HAP-1 (cell line): ENCODE results near the gene PLXDC1.

Experiments used
- DNase-seq, 2 experiments: peaks; one replicate each; pipeline ENCODE4 v3.0.0-alpha.2; 2016 to 2020; ENCODE audit warnings: low spot score in 2 of 2
- H3K27me3 ChIP-seq: fragments of 250-450 bp; sonication (Bioruptor Pico); 2 replicates; pipeline ENCODE4 v1.5.1; 2020; ENCODE audit warnings: low read depth, mild to moderate bottlenecking, moderate library complexity
- H3K36me3 ChIP-seq: fragments of 250-450 bp; sonication (Bioruptor Pico); replicated peaks from 2 replicates; pipeline ENCODE4 v1.5.1; 2020; ENCODE audit warnings: mild to moderate bottlenecking
- H3K4me1 ChIP-seq: fragments of 250-450 bp; sonication (Bioruptor Pico); 2 replicates; pipeline ENCODE4 v1.5.1; 2020; ENCODE audit warnings: mild to moderate bottlenecking
- H3K4me3 ChIP-seq: fragments of 250-450 bp; sonication (Bioruptor Pico); 2 replicates; pipeline ENCODE4 v1.5.1; 2020; ENCODE audit warnings: mild to moderate bottlenecking, moderate library complexity
- H3K9me3 ChIP-seq: fragments of 250-450 bp; sonication (Bioruptor Pico); 2 replicates; pipeline ENCODE4 v1.5.1; 2020; ENCODE audit warnings: mild to moderate bottlenecking, moderate library complexity
- in situ Hi-C: fragments of 300-500 bp; cut with MboI; formaldehyde crosslinking; loops from 3 replicates; pipeline ENCODE4 v1.14.3; 2020; ENCODE audit warnings: low sequenced_read_pairs, inconsistent platforms, mixed read lengths

PLXDC1 gene

DNA sequence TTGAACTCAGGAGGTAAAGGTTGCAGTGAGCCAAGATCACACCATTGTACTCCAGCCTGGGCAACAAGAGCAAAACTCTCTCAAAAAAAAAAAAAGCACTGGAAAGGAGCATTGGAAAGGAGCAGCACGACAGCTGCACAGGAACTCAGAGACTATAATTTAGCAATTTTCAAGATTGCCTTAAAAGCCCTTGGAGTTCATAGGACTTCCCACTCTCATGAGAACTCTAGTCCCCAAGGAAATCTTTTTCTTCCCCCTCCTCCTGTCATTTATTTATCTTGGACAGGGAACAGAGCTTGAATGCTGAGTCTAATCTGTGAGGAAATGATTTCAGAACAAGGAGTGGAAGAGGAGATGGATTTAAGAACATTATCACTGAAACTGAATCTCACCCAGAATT, 69.0 kb downstream of the PLXDC1 start:
- Histone ChIP-seq H3K9me3 (no peaks in the 10 kb centered on the region), H3K36me3 (no peaks in the 10 kb centered on the region), H3K27me3 (peaks cover 9% of the 10 kb centered on the region), H3K4me3 (no peak overlapping the region), H3K4me1 (no peaks in the 10 kb centered on the region)
- in situ Hi-C loops, result no loop called here
- no peak for DNase-seq

DNA sequence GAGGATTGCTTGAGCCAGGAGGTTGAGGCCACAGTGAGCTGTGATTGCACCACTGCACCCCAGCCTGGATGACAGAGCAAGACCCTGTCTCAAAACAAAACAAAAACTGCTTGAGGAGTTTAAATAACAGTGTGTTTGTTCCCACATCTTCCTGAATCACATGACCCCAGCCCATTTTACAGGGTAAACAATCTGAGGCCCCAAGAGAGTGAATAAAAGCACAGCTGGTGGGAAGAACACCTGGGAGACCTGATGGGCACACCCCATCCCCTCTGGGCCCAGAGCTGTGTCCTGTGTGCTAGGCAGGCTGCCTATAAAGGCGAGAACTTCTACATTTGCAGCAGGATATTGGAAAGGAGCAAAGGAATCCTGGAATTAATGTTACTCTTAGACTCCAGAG, 69.6 kb downstream of the PLXDC1 start:
- H3K4me3 ChIP-seq, result no peak overlapping the region
- no peaks in the 10 kb centered on the region for H3K36me3 ChIP-seq
- in situ Hi-C loops, result no loop called here
- H3K4me1 ChIP-seq, result no peaks in the 10 kb centered on the region
- no peak for DNase-seq
- H3K27me3 ChIP-seq, result peaks cover 9% of the 10 kb centered on the region
- no peaks in the 10 kb centered on the region for H3K9me3 ChIP-seq

DNA sequence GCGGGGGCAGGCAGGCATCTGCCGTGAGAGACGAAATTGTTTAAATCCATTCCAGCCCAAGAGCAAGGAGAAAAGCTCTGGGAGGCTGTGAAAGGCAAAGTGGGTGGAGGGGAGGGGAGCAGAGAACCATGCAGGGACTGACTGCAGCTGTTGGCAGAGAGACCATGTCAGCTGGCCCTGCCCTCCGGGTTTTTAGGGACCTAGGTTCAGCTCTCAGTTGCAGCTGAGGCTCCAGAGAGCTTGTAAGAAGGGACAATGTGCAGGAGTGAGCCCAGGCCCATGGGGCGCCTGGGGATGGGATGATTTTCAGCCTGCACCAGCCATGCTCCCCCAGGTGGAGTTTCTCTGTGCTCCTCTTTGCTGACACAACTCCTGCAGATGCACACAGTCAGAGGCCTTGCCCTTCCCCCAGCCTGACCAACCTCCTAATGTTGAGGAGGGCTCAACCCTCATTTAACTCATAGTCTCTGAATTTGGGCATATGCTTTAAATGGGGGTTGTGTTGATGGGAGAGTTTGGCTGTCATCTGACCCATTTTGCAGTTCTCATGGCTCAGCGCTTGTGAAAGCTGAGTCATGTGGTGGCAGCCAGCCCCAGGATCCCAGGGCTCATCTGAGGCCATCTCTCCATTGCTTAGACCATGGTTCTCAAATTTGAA, 70.9 kb downstream of the PLXDC1 start:
- H3K9me3 ChIP-seq, result no peaks in the 10 kb centered on the region
- in situ Hi-C loops, result no loop called here
- peaks cover 9% of the 10 kb centered on the region for H3K27me3 ChIP-seq
- H3K4me3 ChIP-seq, result no peak overlapping the region
- DNase-seq, result no peak
- no peaks in the 10 kb centered on the region for H3K4me1 ChIP-seq
- no peaks in the 10 kb centered on the region for H3K36me3 ChIP-seq

DNA sequence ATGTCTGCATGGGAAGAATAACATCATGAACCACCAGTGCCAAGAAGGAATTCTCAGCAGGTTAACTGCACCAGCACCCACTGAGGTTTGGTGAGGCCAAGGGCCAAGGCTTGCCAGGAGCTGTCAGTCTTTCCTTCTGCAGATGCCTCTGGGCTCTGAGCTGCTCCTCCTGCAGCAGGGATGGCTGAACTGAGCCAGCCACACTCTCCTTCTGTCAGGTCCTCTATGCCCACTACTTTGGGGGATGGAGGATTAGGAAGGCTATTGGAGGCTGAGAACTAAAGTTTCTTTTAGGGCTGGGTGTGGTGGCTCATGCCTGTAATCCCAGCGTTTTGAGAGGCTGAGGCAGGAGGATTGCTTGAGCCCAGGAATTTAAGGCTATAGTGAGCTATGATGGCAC, 71.6 kb downstream of the PLXDC1 start:
- Histone ChIP-seq H3K4me1 (no peaks in the 10 kb centered on the region), H3K27me3 (peaks cover 9% of the 10 kb centered on the region), H3K4me3 (no peak overlapping the region), H3K36me3 (no peaks in the 10 kb centered on the region), H3K9me3 (no peaks in the 10 kb centered on the region)
- in situ Hi-C loops, result no loop called here
- DNase-seq, result no peak

DNA sequence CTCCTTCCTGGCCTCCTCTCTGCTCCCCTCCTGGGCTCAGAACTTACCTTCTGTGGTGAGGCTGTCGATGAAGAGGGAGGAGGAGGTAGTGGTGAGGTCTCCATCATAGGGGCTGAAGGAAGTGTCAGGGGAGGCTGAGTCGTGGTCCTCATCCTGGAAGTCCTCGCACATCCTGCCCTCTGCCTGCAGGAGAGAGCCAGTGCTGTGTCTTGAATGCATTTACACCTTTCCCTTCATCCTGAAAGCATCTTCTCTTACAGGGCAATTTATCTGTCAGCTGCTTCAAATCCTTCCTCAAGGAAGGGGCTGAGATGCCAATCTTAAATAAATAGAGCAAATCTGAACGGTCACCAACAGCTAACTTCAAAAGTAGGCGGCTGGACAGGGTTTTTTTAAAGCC, 73.6 kb downstream of the PLXDC1 start:
- no peaks in the 10 kb centered on the region for H3K36me3 ChIP-seq
- in situ Hi-C loops, result no loop called here
- 0 out of 2 replicates have a peak, but pooled peaks cover 2% of the 10 kb centered on the region for H3K27me3 ChIP-seq
- no peak overlapping the region for H3K4me3 ChIP-seq
- no peaks in the 10 kb centered on the region for H3K4me1 ChIP-seq
- no peak for DNase-seq
- no peaks in the 10 kb centered on the region for H3K9me3 ChIP-seq

DNA sequence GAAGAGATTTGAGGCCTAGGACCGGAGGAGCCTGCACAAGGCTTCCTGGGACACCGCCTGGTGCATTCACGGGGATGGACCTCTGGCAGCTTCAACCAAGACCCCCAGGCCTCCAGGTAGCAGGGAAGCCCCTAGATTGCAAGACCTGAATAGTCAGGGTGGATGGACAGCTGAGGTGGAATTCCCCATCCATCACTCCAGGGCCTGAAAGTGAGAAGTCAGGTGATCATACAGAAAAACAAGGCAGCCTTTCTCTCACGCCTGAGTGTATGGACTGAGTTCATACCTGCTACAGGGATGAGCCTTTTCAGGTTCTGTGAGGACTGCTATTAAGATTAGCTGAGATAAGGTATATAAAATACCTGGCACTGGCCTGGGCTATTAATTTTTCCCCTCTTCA, 74.2 kb downstream of the PLXDC1 start:
- H3K36me3 ChIP-seq, result no peaks in the 10 kb centered on the region
- no peaks in the 10 kb centered on the region for H3K4me1 ChIP-seq
- no peak for DNase-seq
- no peak overlapping the region for H3K4me3 ChIP-seq
- in situ Hi-C loops, result no loop called here
- 0 out of 2 replicates have a peak, but pooled peaks cover 2% of the 10 kb centered on the region for H3K27me3 ChIP-seq
- H3K9me3 ChIP-seq, result no peaks in the 10 kb centered on the region

DNA sequence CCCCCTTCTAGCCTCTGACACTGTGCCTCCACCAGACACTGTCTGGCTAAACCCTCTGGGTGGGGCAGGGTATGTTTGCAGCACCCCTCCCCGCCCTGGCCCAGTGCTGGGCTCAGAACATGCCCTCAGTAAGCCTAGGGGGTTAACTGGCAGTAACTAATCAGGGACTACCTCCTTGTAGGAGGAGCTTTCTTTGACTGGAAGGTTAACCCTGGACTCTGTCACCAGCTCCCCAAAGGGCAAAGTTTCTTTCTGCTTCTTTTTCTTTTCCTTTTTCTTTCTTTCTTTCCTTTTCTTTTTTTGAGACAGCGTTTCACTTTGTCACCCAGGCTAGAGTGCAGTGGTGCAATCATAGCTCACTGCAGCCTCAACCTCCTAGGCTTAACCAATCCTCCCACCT, 76.8 kb downstream of the PLXDC1 start:
- DNase-seq, result no peak
- no peaks in the 10 kb centered on the region for H3K36me3 ChIP-seq
- H3K4me1 ChIP-seq, result no peaks in the 10 kb centered on the region
- H3K9me3 ChIP-seq, result no peaks in the 10 kb centered on the region
- no peak overlapping the region for H3K4me3 ChIP-seq
- in situ Hi-C loops, result no loop called here
- H3K27me3 ChIP-seq, result peaks cover 9% of the 10 kb centered on the region

DNA sequence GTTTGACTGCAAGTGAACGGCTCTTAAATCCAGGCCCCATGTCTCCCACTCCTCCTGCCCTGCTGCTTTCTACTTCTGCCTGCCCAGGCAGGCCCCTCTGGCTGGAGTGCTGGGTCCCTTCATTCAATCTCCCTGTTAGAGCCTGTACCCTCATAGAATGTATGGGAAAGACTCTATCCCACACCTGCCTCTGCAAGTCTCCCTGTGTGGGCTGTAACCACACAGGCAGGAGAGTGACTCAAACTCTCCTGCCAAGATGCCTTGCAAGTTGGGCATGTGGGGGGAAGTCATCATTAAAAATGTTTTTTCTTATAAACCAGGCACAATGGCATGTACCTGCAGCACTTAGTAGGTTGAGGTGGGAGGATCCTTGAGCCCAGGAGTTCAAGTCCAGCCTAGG, 77.5 kb downstream of the PLXDC1 start:
- Histone ChIP-seq H3K4me3 (no peak overlapping the region), H3K9me3 (no peaks in the 10 kb centered on the region), H3K27me3 (peaks cover 9% of the 10 kb centered on the region), H3K36me3 (no peaks in the 10 kb centered on the region), H3K4me1 (no peaks in the 10 kb centered on the region)
- no peak for DNase-seq
- in situ Hi-C loops, result no loop called here

DNA sequence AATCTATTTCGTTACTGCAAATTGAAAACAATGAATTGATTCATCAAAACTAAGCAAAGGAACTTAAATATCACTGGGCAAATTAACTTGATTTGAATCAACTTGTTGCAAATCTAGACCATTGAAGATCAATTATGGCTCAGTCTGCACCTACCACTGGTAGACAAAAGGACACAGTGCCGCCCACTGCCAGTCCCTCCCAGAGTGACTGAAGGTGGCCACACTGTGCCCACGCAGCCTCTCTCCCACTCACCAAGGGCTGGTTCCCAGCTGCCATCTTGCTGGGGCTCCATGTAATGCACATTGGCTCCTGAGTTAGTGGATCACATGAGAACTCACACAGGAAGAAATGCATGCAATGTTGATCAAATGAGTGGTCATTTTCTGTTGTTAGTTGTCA, 78.1 kb downstream of the PLXDC1 start:
- no peaks in the 10 kb centered on the region for H3K4me1 ChIP-seq
- peaks cover 7% of the 10 kb centered on the region for H3K27me3 ChIP-seq
- no peaks in the 10 kb centered on the region for H3K36me3 ChIP-seq
- in situ Hi-C loops, result no loop called here
- no peak for DNase-seq
- no peaks in the 10 kb centered on the region for H3K9me3 ChIP-seq
- no peak overlapping the region for H3K4me3 ChIP-seq

DNA sequence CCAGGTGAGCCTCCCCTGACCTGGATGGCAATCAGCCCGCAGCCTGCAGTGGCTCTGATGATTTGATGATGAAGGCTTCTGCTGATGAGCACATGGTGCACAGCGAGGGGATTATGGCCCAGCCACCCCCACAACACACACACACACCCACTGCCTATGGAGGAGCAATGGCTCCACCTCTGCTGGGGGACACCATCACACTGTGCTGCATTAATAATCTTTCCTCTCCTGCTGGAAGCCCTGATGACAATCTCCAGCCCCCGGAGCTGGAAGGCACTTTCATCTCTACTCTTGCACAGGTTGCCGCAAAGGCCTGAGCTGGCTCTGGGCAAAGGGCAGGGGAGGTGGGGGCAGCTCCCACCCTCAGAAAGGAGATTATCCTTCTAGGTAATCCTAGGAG, 79.9 kb downstream of the PLXDC1 start:
- no peaks in the 10 kb centered on the region for H3K4me1 ChIP-seq
- no peak overlapping the region for H3K4me3 ChIP-seq
- no peaks in the 10 kb centered on the region for H3K36me3 ChIP-seq
- H3K27me3 ChIP-seq, result peaks cover 23% of the 10 kb centered on the region
- in situ Hi-C loops, result no loop called here
- no peaks in the 10 kb centered on the region for H3K9me3 ChIP-seq
- DNase-seq, result no peak

DNA sequence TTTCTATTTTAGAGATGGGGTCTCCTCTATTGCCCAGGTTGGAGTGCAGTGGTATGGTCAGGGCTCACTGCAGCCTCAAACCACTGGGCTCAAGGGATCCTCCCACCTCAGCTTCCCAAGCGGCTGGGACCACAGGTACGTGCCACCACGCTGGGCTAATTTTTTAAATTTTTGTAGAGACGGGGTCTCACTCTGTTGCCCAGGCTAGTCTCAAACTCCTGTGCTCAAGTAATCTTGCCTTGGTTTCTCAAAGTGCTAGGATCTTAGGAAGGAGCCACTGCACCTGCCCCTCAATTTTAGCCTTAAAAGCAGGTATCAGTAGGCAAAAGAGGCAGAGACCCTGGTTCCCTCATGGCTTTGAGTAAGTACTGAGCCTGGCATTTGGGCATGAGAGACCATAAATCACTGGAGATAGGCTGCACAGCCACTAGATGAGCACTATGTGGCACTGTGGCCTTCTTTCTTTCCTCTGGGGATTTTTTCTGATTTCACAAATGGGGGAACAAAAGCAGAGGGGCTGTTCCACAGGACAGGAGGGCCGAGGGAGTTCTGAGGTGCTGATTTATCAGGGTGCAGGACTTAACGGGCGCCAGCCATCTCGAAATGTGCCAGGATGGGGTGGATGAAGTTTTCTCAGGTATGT, 82.2 kb downstream of the PLXDC1 start:
- peak; percentile 21 to 32 for DNase-seq
- Histone ChIP-seq H3K4me3 (no peak overlapping the region), H3K4me1 (no peaks in the 10 kb centered on the region; the same call in 1 of the 2 replicates), H3K27me3 (peaks cover 44% of the 10 kb centered on the region), H3K9me3 (no peaks in the 10 kb centered on the region), H3K36me3 (no peaks in the 10 kb centered on the region)
- in situ Hi-C loops, result no loop called here

DNA sequence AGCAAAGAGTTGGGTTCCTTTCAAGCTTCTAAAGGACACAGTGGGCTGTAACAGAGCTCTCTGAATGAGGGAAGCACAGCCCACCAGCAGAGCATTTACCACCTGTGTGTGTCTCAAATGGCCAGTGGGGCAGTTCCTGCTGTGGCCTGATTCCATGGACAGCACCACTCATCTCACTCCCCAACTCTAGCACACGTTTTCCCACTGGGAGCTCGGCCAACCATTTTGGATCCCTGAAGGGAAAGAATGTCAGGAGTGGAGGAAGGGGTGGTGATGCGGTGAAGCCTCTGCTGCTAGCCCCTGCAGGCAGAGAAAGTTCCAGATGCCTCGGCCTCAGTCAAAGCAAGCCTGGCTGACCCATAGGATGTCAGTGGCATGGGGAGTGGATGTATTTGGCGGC, 86.6 kb downstream of the PLXDC1 start:
- Histone ChIP-seq H3K27me3 (peaks cover 44% of the 10 kb centered on the region), H3K4me3 (no peak overlapping the region), H3K36me3 (no peaks in the 10 kb centered on the region), H3K4me1 (peaks cover 18% of the 10 kb centered on the region), H3K9me3 (no peaks in the 10 kb centered on the region)
- no peak for DNase-seq
- in situ Hi-C loops, result no loop called here

DNA sequence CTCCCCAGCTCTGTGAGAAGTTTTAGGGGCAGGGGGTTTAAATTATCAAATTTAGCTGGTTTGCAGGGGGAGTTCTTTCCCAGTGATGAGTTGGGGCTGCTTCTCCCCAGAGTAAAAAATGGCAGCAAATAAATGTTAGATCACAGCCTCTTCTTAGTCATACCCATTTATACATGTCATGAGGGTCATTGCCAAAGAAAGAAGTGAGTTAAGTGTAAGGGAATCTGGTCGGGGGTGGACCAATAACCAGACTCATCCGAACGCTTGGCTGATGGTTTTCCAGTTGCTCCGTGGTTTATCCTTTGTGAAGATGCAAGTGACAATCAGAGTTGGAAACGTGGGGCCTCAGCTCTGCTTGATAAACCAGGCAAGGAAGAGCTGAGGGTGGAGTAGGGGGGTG, 87.1 kb downstream of the PLXDC1 start:
- Histone ChIP-seq H3K4me1 (peaks cover 18% of the 10 kb centered on the region), H3K9me3 (no peaks in the 10 kb centered on the region), H3K27me3 (peaks cover 44% of the 10 kb centered on the region), H3K36me3 (no peaks in the 10 kb centered on the region), H3K4me3 (no peak overlapping the region)
- in situ Hi-C loops, result no loop called here
- DNase-seq, result no peak

DNA sequence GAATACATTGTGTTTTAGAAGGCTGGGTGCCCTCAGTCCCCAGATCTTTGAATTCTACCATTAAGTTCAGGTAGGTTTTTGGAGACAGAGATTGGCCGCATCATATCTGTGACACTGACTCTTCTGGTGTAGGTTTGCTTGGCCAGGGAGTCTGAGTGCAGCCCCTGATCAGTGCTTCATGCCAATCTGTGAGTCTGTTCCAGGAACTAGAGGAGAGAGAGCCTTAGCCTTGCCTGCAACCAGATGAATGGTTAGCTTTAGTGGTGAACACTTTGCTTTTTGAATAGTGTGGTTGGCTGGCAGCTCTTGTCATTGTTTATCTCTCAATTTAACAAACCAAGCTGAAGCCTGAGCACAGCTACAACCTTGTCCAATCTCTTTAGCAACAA, 87.8 kb downstream of the PLXDC1 start:
- Histone ChIP-seq H3K4me3 (no peak overlapping the region), H3K36me3 (no peaks in the 10 kb centered on the region), H3K4me1 (peaks cover 18% of the 10 kb centered on the region), H3K9me3 (no peaks in the 10 kb centered on the region), H3K27me3 (peaks cover 44% of the 10 kb centered on the region)
- peak in 1 of 2 experiments; percentile 7 for DNase-seq
- in situ Hi-C loops, result no loop called here
